HCT116 (cell line): ENCODE data around the gene PURA. TPM values are rescaled to one million over a fixed set of nuclear protein-coding genes. Genes with fewer than 3 reads are reported as not detected.
A peak's percentile ranks its signal among the peaks of the same experiment; 100 is the strongest.

ENCODE experiments used
- ATAC-seq: fragments of 200-7000 bp; cut with Tn5 transposase; 2 replicates; pipeline ENCODE4 v1.9.1; 2020; ENCODE audit warnings: mild to moderate bottlenecking, moderate library complexity
- BruUV-seq: library from RNA; stranded (reverse); fragments of 400-500 nt; replicated peaks from 2 replicates; lab custom pipeline; 2021; lab: Mats Ljungman, UMichigan
- CTCF ChIA-PET: fragments of 300-600 bp; sonication (Branson Sonifier 250); formaldehyde crosslinking; loops from one replicate; lab custom pipeline; 2021; ENCODE audit warnings: antibody characterized with exemption; lab: Charles Lee
- POLR2A ChIA-PET: fragments of 300-600, 350-600 bp; sonication (Branson Sonifier 250); formaldehyde crosslinking; loops from one replicate; lab custom pipeline; 2021; ENCODE audit warnings: antibody characterized with exemption; lab: Charles Lee
- RAD21 ChIA-PET, 2 experiments: fragments of 300-600 bp; sonication (Branson Sonifier 250); formaldehyde crosslinking; loops; one replicate each; lab custom pipeline; 2023; ENCODE audit warnings: low total read pairs in 2 of 2; ENCODE audit not compliant: uncharacterized antibody in 2 of 2, unreplicated experiment in 2 of 2, low non-redundant PET in 1 of 2; lab: Charles Lee
- DNase-seq: peaks from one replicate; pipeline ENCODE4 v3.0.0-alpha.2; 2010; ENCODE audit warnings: low read depth, low spot score
- H2AFZ ChIP-seq: fragments of 200-600 bp; shearing (Covaris generic), sonication (generic); 2 replicates; pipeline ENCODE4 v1.6.1; 2017; ENCODE audit warnings: low read depth, mixed run types, mixed read lengths, antibody characterized with exemption, low read length; ENCODE audit not compliant: poor library complexity, severe bottlenecking
- H3K27ac ChIP-seq: 2 replicates; pipeline ENCODE4 v1.5.1; 2012; ENCODE audit warnings: low read depth, low read length
- H3K27me3 ChIP-seq: fragments of 200-600 bp; sonication (generic); 2 replicates; pipeline ENCODE4 v1.6.1; 2016; ENCODE audit warnings: mixed run types, low read length, mixed read lengths; ENCODE audit not compliant: insufficient read depth
- H3K36me3 ChIP-seq, 2 experiments: fragments of 200-500 bp in 1 of 2; fragments of 200-600 bp in 1 of 2; sonication (Bioruptor generic) in 1 of 2; sonication (generic) in 1 of 2; 2 replicates each; pipeline versions ENCODE4 v1.5.1 to v1.6.1; 2014 to 2016; ENCODE audit warnings: low read length in 2 of 2, inconsistent platforms in 1 of 2, mixed read lengths in 1 of 2, mixed run types in 1 of 2; ENCODE audit not compliant: insufficient read depth in 2 of 2, control insufficient read depth in 1 of 2
- H3K4me1 ChIP-seq, 2 experiments: fragments of 200-600 bp in 1 of 2; sonication (generic) in 1 of 2; 2 replicates each; pipeline versions ENCODE4 v1.5.1 to v1.6.1; 2012 to 2017; ENCODE audit warnings: low read length in 2 of 2, inconsistent platforms in 1 of 2, mild to moderate bottlenecking in 1 of 2, mixed read lengths in 1 of 2, mixed run types in 1 of 2, moderate library complexity in 1 of 2; ENCODE audit not compliant: insufficient read depth in 2 of 2, control insufficient read depth in 1 of 2
- H3K4me2 ChIP-seq: fragments of 200-600 bp; sonication (generic); 2 replicates; pipeline ENCODE4 v1.6.1; 2017; ENCODE audit warnings: mixed run types, low read length, mixed read lengths
- H3K4me3 ChIP-seq, 2 experiments: fragments of 200-600 bp in 1 of 2; sonication (generic) in 1 of 2; replicated peaks in 1 of 2; 2 replicates each; pipeline ENCODE4 v1.5.1; 2011 to 2016; ENCODE audit warnings: low read length in 2 of 2, control low read depth in 1 of 2, low read depth in 1 of 2, mild to moderate bottlenecking in 1 of 2, mixed read lengths in 1 of 2, mixed run types in 1 of 2
- H3K79me2 ChIP-seq: fragments of 200-600 bp; sonication (generic); 2 replicates; pipeline ENCODE4 v1.6.1; 2017; ENCODE audit warnings: mild to moderate bottlenecking, mixed run types, low read length, moderate library complexity, mixed read lengths; ENCODE audit not compliant: insufficient read depth
- H3K9ac ChIP-seq: fragments of 200-600 bp; sonication (generic); 2 replicates; pipeline ENCODE4 v1.6.1; 2016; ENCODE audit warnings: low read length, mixed read lengths
- H3K9me2 ChIP-seq: fragments of 200-600 bp; sonication (generic), shearing (Covaris generic); 2 replicates; pipeline ENCODE4 v1.6.1; 2017; ENCODE audit warnings: mixed run types, mild to moderate bottlenecking, moderate library complexity; ENCODE audit not compliant: insufficient read depth
- H3K9me3 ChIP-seq, 2 experiments: fragments of 200-500 bp in 1 of 2; fragments of 200-600 bp in 1 of 2; sonication (Bioruptor generic) in 1 of 2; sonication (generic) in 1 of 2; 2 replicates each; pipeline ENCODE4 v1.6.1; 2014 to 2017; ENCODE audit warnings: low read length in 2 of 2, mixed read lengths in 2 of 2, inconsistent platforms in 1 of 2, low read depth in 1 of 2, mild to moderate bottlenecking in 1 of 2, mixed run types in 1 of 2, moderate library complexity in 1 of 2; ENCODE audit not compliant: control insufficient read depth in 1 of 2, insufficient read depth in 1 of 2
- H4K20me1 ChIP-seq: fragments of 200-600 bp; sonication (generic), shearing (Covaris generic); 2 replicates; pipeline ENCODE4 v1.6.1; 2017; ENCODE audit warnings: mixed run types, mild to moderate bottlenecking, moderate library complexity; ENCODE audit not compliant: insufficient read depth
- CTCF ChIP-seq, 3 experiments: fragments of 200-600 bp in 1 of 3; sonication (generic) in 1 of 3; IDR thresholded peaks in 2 of 3; conservative IDR thresholded peaks in 1 of 3; 2 replicates each; pipeline ENCODE4 v1.5.1; 2012 to 2017; ENCODE audit warnings: low read depth in 2 of 3, low read length in 2 of 3, antibody characterized with exemption in 1 of 3, borderline replicate concordance in 1 of 3, control low read depth in 1 of 3, mild to moderate bottlenecking in 1 of 3, mixed read lengths in 1 of 3, mixed run types in 1 of 3, moderate library complexity in 1 of 3; ENCODE audit not compliant: insufficient read depth in 1 of 3
- EZH2 ChIP-seq: fragments of 200-600 bp; sonication (generic); IDR thresholded peaks from 2 replicates; pipeline ENCODE4 v1.6.1; 2017; ENCODE audit warnings: antibody characterized with exemption, mixed run types
- JUND ChIP-seq: IDR thresholded peaks from 2 replicates; pipeline ENCODE4 v1.6.1; 2012
- POLR2A ChIP-seq: IDR thresholded peaks from 2 replicates; pipeline ENCODE4 v1.7.0; 2011; ENCODE audit warnings: borderline replicate concordance; ENCODE audit not compliant: insufficient read depth, insufficient read length; ENCODE audit errors: extremely low read depth
- RAD21 ChIP-seq: IDR thresholded peaks from 2 replicates; pipeline ENCODE4 v1.6.1; 2012; ENCODE audit warnings: low read depth, mild to moderate bottlenecking
- SIN3A ChIP-seq: IDR thresholded peaks from 2 replicates; pipeline ENCODE4 v1.6.1; 2012; ENCODE audit warnings: low read depth
- SP1 ChIP-seq: IDR thresholded peaks from 2 replicates; pipeline ENCODE4 v1.6.1; 2012; ENCODE audit warnings: low read depth
- TCF7L2 ChIP-seq: IDR thresholded peaks from 2 replicates; pipeline ENCODE4 v1.7.0; 2011; ENCODE audit warnings: borderline replicate concordance, inconsistent platforms; ENCODE audit not compliant: insufficient read depth, insufficient read length; ENCODE audit errors: extremely low read depth
- intact Hi-C: fragments of 100-400 bp; cut with micrococcal nuclease; formaldehyde crosslinking; loops from 2 replicates; pipeline ENCODE4 v1.10.0; 2022
- total RNA-seq: library from RNA; stranded (reverse); gene quantifications from one replicate; pipeline ENCODE4 v1.2.1, GENCODE V29; 2021; ENCODE audit not compliant: unreplicated experiment

PURA gene
- total RNA-seq, 1 experiment from 2014 or later, result 15.2 TPM

- no peaks in the 10 kb centered on the region for H3K9me3 ChIP-seq
- H3K4me2 ChIP-seq, result peak overlapping the region; percentile 47
- H2AFZ ChIP-seq, result peak overlapping the region; percentile 76
- no peak for TF ChIP-seq SP1
- no peak for TF ChIP-seq SIN3A
- TF ChIP-seq POLR2A, result no peak
- TF ChIP-seq RAD21, result peak; percentile 78
- no peak for TF ChIP-seq JUND
- peak; percentile 36 to 79 (median 68) for TF ChIP-seq CTCF (IDR thresholded peaks at IDR 0.05 in 2 of 3, conservative IDR thresholded peaks at IDR 0.05 in 1 of 3; ENCODE audit: borderline replicate concordance in 1 of 3, insufficient read depth in 1 of 3, low read depth in 2 of 3, low read length in 2 of 3)
- TF ChIP-seq EZH2, result no peak
- no peak for TF ChIP-seq TCF7L2
- H3K27me3 ChIP-seq, result no peaks in the 10 kb centered on the region
- no peaks in the 10 kb centered on the region for H3K9me2 ChIP-seq
- 0 out of 4 replicates have a peak, but pooled peaks cover 0 to 4% of the 10 kb centered on the region in 2 experiments for H3K4me1 ChIP-seq
- RAD21 ChIA-PET, result interaction anchor here (0.8 to 1.0 kb wide), 3 partner anchors 72 to 88 kb away, joined by 3 to 4 read pairs (median 3); no protein-coding TSS in a partner anchor
- CTCF ChIA-PET, result interaction anchor here (0.7 to 4.6 kb wide), 16 partner anchors 8 to 286 kb away, joined by 3 to 39 read pairs (median 4); no protein-coding TSS in a partner anchor
- H3K27ac ChIP-seq, result no peak overlapping the region
- intact Hi-C loops, result loop anchor here (1.0 to 10.0 kb wide), 4 partner anchors 71 to 282 kb away; no protein-coding TSS in a partner anchor
- H3K4me3 ChIP-seq, result no peak overlapping the region
- H3K36me3 ChIP-seq, result no peaks in the 10 kb centered on the region
- no peaks in the 10 kb centered on the region for H3K79me2 ChIP-seq
- no peak for ATAC-seq
- no TSS peak for BruUV-seq
- no peak overlapping the region for H3K9ac ChIP-seq
- POLR2A ChIA-PET, result interaction anchor here (0.6 kb wide), 1 partner anchor 498 kb away, joined by 3 read pairs; no protein-coding TSS in a partner anchor
- no peak for DNase-seq
- no peaks in the 10 kb centered on the region for H4K20me1 ChIP-seq
Measured at GRCh38 chr5:140073296-140073695, 40.6 kb upstream of the PURA start.
